Measurements from ENCODE around the gene LEPROT. TPM values are rescaled to one million over a fixed set of nuclear protein-coding genes. Genes with fewer than 3 reads are reported as not detected.

LEPROT gene
- total RNA-seq, 1 experiment from 2014 or later, result 18.1 TPM

- TF ChIP-seq, protein P1, sequence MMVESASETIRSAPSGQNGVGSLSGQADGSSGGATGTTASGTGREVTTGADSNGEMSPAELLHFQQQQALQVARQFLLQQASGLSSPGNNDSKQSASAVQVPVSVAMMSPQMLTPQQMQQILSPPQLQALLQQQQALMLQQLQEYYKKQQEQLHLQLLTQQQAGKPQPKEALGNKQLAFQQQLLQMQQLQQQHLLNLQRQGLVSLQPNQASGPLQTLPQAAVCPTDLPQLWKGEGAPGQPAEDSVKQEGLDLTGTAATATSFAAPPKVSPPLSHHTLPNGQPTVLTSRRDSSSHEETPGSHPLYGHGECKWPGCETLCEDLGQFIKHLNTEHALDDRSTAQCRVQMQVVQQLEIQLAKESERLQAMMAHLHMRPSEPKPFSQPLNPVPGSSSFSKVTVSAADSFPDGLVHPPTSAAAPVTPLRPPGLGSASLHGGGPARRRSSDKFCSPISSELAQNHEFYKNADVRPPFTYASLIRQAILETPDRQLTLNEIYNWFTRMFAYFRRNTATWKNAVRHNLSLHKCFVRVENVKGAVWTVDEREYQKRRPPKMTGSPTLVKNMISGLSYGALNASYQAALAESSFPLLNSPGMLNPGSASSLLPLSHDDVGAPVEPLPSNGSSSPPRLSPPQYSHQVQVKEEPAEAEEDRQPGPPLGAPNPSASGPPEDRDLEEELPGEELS (CRISPR knock-in tag; IDR thresholded peaks at IDR 0.05), result no peak
- TF ChIP-seq ZMAT4 (CRISPR knock-in tag; IDR thresholded peaks at IDR 0.05) (no peak), MXD4 (CRISPR knock-in tag; IDR thresholded peaks at IDR 0.05; ENCODE audit: borderline replicate concordance) (no peak), ZNF219 (CRISPR knock-in tag; IDR thresholded peaks at IDR 0.05; ENCODE audit: borderline replicate concordance) (no peak)
- TF ChIP-seq, protein P2, sequence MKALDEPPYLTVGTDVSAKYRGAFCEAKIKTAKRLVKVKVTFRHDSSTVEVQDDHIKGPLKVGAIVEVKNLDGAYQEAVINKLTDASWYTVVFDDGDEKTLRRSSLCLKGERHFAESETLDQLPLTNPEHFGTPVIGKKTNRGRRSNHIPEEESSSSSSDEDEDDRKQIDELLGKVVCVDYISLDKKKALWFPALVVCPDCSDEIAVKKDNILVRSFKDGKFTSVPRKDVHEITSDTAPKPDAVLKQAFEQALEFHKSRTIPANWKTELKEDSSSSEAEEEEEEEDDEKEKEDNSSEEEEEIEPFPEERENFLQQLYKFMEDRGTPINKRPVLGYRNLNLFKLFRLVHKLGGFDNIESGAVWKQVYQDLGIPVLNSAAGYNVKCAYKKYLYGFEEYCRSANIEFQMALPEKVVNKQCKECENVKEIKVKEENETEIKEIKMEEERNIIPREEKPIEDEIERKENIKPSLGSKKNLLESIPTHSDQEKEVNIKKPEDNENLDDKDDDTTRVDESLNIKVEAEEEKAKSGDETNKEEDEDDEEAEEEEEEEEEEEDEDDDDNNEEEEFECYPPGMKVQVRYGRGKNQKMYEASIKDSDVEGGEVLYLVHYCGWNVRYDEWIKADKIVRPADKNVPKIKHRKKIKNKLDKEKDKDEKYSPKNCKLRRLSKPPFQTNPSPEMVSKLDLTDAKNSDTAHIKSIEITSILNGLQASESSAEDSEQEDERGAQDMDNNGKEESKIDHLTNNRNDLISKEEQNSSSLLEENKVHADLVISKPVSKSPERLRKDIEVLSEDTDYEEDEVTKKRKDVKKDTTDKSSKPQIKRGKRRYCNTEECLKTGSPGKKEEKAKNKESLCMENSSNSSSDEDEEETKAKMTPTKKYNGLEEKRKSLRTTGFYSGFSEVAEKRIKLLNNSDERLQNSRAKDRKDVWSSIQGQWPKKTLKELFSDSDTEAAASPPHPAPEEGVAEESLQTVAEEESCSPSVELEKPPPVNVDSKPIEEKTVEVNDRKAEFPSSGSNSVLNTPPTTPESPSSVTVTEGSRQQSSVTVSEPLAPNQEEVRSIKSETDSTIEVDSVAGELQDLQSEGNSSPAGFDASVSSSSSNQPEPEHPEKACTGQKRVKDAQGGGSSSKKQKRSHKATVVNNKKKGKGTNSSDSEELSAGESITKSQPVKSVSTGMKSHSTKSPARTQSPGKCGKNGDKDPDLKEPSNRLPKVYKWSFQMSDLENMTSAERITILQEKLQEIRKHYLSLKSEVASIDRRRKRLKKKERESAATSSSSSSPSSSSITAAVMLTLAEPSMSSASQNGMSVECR (CRISPR knock-in tag; IDR thresholded peaks at IDR 0.05; ENCODE audit: borderline replicate concordance), result no peak
- TF ChIP-seq, protein P3, sequence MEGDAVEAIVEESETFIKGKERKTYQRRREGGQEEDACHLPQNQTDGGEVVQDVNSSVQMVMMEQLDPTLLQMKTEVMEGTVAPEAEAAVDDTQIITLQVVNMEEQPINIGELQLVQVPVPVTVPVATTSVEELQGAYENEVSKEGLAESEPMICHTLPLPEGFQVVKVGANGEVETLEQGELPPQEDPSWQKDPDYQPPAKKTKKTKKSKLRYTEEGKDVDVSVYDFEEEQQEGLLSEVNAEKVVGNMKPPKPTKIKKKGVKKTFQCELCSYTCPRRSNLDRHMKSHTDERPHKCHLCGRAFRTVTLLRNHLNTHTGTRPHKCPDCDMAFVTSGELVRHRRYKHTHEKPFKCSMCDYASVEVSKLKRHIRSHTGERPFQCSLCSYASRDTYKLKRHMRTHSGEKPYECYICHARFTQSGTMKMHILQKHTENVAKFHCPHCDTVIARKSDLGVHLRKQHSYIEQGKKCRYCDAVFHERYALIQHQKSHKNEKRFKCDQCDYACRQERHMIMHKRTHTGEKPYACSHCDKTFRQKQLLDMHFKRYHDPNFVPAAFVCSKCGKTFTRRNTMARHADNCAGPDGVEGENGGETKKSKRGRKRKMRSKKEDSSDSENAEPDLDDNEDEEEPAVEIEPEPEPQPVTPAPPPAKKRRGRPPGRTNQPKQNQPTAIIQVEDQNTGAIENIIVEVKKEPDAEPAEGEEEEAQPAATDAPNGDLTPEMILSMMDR (IDR thresholded peaks at IDR 0.05), result no peak
- TF ChIP-seq, protein P4, sequence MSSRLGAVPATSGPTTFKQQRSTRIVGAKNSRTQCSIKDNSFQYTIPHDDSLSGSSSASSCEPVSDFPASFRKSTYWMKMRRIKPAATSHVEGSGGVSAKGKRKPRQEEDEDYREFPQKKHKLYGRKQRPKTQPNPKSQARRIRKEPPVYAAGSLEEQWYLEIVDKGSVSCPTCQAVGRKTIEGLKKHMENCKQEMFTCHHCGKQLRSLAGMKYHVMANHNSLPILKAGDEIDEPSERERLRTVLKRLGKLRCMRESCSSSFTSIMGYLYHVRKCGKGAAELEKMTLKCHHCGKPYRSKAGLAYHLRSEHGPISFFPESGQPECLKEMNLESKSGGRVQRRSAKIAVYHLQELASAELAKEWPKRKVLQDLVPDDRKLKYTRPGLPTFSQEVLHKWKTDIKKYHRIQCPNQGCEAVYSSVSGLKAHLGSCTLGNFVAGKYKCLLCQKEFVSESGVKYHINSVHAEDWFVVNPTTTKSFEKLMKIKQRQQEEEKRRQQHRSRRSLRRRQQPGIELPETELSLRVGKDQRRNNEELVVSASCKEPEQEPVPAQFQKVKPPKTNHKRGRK (CRISPR knock-in tag; IDR thresholded peaks at IDR 0.05; ENCODE audit: borderline replicate concordance), result no peak
- TF ChIP-seq, protein P5, sequence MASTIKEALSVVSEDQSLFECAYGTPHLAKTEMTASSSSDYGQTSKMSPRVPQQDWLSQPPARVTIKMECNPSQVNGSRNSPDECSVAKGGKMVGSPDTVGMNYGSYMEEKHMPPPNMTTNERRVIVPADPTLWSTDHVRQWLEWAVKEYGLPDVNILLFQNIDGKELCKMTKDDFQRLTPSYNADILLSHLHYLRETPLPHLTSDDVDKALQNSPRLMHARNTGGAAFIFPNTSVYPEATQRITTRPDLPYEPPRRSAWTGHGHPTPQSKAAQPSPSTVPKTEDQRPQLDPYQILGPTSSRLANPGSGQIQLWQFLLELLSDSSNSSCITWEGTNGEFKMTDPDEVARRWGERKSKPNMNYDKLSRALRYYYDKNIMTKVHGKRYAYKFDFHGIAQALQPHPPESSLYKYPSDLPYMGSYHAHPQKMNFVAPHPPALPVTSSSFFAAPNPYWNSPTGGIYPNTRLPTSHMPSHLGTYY (CRISPR knock-in tag; IDR thresholded peaks at IDR 0.05), result no peak
These were observed 59.2 kb downstream of the LEPROT start (continued) for GRCh38 chr1:65479554-65480204.

DNA sequence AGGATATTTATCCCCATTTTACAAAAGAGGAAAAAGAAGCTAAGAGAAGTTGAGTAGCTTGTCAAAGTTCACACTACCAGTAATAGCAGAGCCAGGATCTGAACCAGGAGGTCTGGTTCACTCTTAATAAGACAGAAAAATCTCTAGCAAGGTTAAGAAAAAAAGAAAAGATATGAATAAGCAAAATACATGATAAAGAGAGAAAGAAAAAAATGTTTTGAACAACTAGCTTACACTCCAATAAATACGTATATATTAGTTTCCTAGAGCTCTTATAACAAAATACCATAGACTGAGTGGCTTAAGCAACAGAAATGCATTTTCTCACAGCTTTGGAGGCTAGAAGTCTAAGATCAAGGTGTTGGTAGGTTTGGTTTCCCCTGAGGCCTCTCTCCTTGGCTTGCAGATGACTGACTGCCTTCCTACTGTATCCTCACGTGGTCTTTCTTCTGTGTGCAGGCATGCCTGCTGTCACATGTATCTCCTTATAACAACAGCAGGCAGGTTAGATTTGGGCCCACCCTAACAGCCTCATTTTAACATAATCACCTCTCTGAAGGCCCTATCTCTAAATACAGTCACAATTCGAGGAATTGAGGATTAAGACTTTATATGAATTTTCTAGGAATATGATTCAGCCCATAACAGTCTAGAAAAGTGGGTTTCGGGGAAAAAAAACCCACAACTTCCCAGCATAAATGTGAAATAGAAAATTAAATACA lies 60.4 kb downstream of the LEPROT start:
- POLR2A ChIA-PET, result no interaction called here
- Mint-ChIP-seq H3K27me3 (ENCODE audit: low read depth) (no peaks in the 10 kb centered on the region; the same call in 1 of the 2 replicates), H3K4me3 (no peak overlapping the region), H3K27ac (no peak overlapping the region), H3K36me3 (no peaks in the 10 kb centered on the region), H3K4me1 (no peaks in the 10 kb centered on the region), H3K9me3 (no peaks in the 10 kb centered on the region)
- ATAC-seq (no peak), DNase-seq (ENCODE audit: low spot score) (no peak)
- CTCF ChIA-PET, result interaction anchor here (2.2 kb wide), 1 partner anchor 22 kb away, joined by 6 read pairs; no protein-coding TSS in a partner anchor
- TF ChIP-seq RELA (CRISPR knock-in tag; IDR thresholded peaks at IDR 0.05; ENCODE audit: borderline replicate concordance) (no peak), ZBTB21 (CRISPR knock-in tag; IDR thresholded peaks at IDR 0.05; ENCODE audit: borderline replicate concordance) (no peak), ZNF532 (CRISPR knock-in tag; IDR thresholded peaks at IDR 0.05; ENCODE audit: borderline replicate concordance) (no peak), E2F1 (CRISPR knock-in tag; IDR thresholded peaks at IDR 0.05) (no peak), TEAD1 (CRISPR knock-in tag; IDR thresholded peaks at IDR 0.05) (no peak), NFYB (CRISPR knock-in tag; conservative IDR thresholded peaks at IDR 0.05; ENCODE audit: low read depth) (no peak)
